Endodermal cell (in vitro differentiated cells): ENCODE data around the gene CLEC1A. TPM values are rescaled to one million over a fixed set of nuclear protein-coding genes. Genes with fewer than 3 reads are reported as not detected.
"Not testable (repeated sequence)": the region's sequence is repeated elsewhere in the genome, so short reads cannot be mapped to it uniquely, and the experiment has no call there.

ENCODE experiments used
- DNase-seq: peaks from one replicate; pipeline ENCODE4 v3.0.0-alpha.2; 2017
- H3K27ac ChIP-seq: 2 replicates; pipeline ENCODE4 v1.5.1; 2013; ENCODE audit warnings: mild to moderate bottlenecking, low read depth, low read length, moderate library complexity
- H3K27me3 ChIP-seq: 2 replicates; pipeline ENCODE4 v1.6.1; 2013; ENCODE audit warnings: mild to moderate bottlenecking, low read length, moderate library complexity; ENCODE audit not compliant: insufficient read depth, control insufficient read depth, poor library complexity, severe bottlenecking
- H3K36me3 ChIP-seq: 2 replicates; pipeline ENCODE4 v1.7.0; 2013; ENCODE audit warnings: mild to moderate bottlenecking, low read length, moderate library complexity; ENCODE audit not compliant: control insufficient read depth, insufficient read depth
- H3K4me1 ChIP-seq: one replicate; pipeline ENCODE4 v1.7.0; 2013; ENCODE audit warnings: low read length; ENCODE audit not compliant: control insufficient read depth, insufficient read depth
- H3K4me3 ChIP-seq: 2 replicates; pipeline ENCODE4 v1.5.1; 2013; ENCODE audit warnings: mild to moderate bottlenecking, low read length, moderate library complexity
- H3K9ac ChIP-seq: 2 replicates; pipeline ENCODE4 v1.6.1; 2013; ENCODE audit warnings: mild to moderate bottlenecking, low read length, moderate library complexity; ENCODE audit not compliant: poor library complexity, severe bottlenecking; ENCODE audit errors: extremely low read depth
- H3K9me3 ChIP-seq: 2 replicates; pipeline ENCODE4 v1.6.1; 2013; ENCODE audit warnings: mild to moderate bottlenecking, low read length, moderate library complexity; ENCODE audit not compliant: control insufficient read depth
- H3K27ac Mint-ChIP-seq: 2 replicates; pipeline ENCODE4 v1.8.0; 2020; ENCODE audit warnings: mixed read lengths
- H3K27me3 Mint-ChIP-seq: 2 replicates; pipeline ENCODE4 v1.8.0; 2021; ENCODE audit warnings: mild to moderate bottlenecking, mixed read lengths; ENCODE audit not compliant: insufficient read depth
- H3K36me3 Mint-ChIP-seq: 2 replicates; pipeline ENCODE4 v1.8.0; 2020; ENCODE audit warnings: low read depth, mixed read lengths
- H3K4me1 Mint-ChIP-seq: 2 replicates; pipeline ENCODE4 v1.8.0; 2020; ENCODE audit warnings: mixed read lengths
- H3K4me3 Mint-ChIP-seq: 2 replicates; pipeline ENCODE4 v1.8.0; 2020; ENCODE audit warnings: mild to moderate bottlenecking, moderate library complexity, mixed read lengths
- H3K9me3 Mint-ChIP-seq: 2 replicates; pipeline ENCODE4 v1.8.0; 2020; ENCODE audit warnings: mild to moderate bottlenecking, mixed read lengths
- WGBS, 2 experiments: methylation state at CpG; one replicate each; pipeline versions ENCODE4 v1.1.5 to v1.1.7; 2013; ENCODE audit warnings: missing lambda C conversion rate in 2 of 2, mixed read lengths in 1 of 2; ENCODE audit not compliant: insufficient coverage in 1 of 2, insufficient read length in 1 of 2; 5-methylcytosine and 5-hydroxymethylcytosine counted together
- total RNA-seq, 2 donors: library from RNA; stranded (reverse); fragmentation: NEBNext Ultra II Directional in 1 of 2; extraction: Animal tissue kit (Norgen Biotek cat#: 25700) in 1 of 2; gene quantifications; 2 replicates in 1 of 2; 3 replicates in 1 of 2; pipeline ENCODE4 v1.2.1, GENCODE V29; 2021
- TF ChIP-seq, protein P1 (sequence below): fragments of 200-600 bp; sonication (generic); conservative IDR thresholded peaks from 2 replicates; pipeline ENCODE4 v1.5.0; 2021; ENCODE audit warnings: antibody characterized with exemption, mild to moderate bottlenecking

The CLEC1A gene
- total RNA-seq, 2 donors from 2014 or later = not detected

DNA sequence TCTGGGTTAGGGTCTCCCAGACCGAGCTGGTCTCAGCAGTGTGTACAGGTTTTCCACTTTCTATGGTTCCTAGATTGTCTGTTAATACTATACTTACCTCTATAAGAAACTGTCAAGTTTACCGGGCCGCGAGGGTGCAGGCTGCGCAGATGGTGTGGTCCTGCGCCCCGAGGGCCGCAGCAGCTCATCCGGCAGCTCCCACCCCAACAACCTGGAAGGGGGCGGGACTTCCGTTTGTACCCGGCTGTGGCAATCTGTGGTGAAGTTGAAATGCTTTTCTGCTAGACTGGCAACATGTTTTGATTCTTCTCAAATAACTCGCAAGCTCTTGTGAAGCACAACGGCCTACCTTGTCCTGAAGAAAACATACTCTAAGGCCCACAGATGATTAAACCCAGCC lies 68.3 kb downstream of the CLEC1A start, which contains the start of gene CLEC9A:
Gene CLEC9A, plus strand, starts transcription at position 237 of the 400 bp plus-strand sequence. CDS start 22,006 bp downstream, outside the sequence.
- Mint-ChIP-seq H3K4me3 (no peak within 1 kb of the TSS), H3K27me3 (no peaks in the 10 kb centered on the region), H3K4me1 (no peaks in the 10 kb centered on the region), H3K27ac (no peak within 1 kb of the TSS), H3K9me3 (peaks cover 15% of the 10 kb centered on the region), H3K36me3 (no peaks in the 10 kb centered on the region)
- 96 to 98% methylated on average over 7 to 14 of the region's 14 CpGs for WGBS, 2 experiments
- no peak within 1 kb of the TSS for H3K9ac ChIP-seq
- H3K36me3 ChIP-seq = no peaks in the 10 kb centered on the region
- peaks cover 14% of the 10 kb centered on the region for H3K9me3 ChIP-seq
- no peaks in the 10 kb centered on the region for H3K4me1 ChIP-seq
- H3K4me3 ChIP-seq = no peak within 1 kb of the TSS
- no peak within 1 kb of the TSS for H3K27ac ChIP-seq
- no peak for DNase-seq
- no peaks in the 10 kb centered on the region for H3K27me3 ChIP-seq
- TF ChIP-seq, protein P1, sequence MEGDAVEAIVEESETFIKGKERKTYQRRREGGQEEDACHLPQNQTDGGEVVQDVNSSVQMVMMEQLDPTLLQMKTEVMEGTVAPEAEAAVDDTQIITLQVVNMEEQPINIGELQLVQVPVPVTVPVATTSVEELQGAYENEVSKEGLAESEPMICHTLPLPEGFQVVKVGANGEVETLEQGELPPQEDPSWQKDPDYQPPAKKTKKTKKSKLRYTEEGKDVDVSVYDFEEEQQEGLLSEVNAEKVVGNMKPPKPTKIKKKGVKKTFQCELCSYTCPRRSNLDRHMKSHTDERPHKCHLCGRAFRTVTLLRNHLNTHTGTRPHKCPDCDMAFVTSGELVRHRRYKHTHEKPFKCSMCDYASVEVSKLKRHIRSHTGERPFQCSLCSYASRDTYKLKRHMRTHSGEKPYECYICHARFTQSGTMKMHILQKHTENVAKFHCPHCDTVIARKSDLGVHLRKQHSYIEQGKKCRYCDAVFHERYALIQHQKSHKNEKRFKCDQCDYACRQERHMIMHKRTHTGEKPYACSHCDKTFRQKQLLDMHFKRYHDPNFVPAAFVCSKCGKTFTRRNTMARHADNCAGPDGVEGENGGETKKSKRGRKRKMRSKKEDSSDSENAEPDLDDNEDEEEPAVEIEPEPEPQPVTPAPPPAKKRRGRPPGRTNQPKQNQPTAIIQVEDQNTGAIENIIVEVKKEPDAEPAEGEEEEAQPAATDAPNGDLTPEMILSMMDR = no peak

DNA sequence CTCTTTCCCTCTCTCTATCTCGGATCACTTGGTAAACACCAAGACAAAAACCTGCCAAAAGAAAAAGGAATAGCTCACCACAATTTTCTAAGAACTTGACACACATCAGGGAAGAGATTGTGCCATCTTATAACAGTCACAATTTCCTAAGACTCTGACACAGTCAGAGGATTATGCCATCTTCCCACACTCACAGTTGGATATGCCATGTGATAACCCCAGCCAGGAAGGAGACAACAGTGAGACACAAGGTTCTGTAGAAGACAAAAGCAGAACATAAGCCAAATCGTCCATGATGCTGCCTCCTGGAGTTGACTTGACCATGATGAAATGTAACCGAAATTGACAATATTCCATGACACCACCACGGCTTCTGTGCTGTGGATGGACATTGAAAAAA lies 71.1 kb downstream of the CLEC1A start:
- H3K36me3 ChIP-seq = no peaks in the 10 kb centered on the region
- no peaks in the 10 kb centered on the region for H3K27me3 Mint-ChIP-seq
- no peak overlapping the region for H3K4me3 Mint-ChIP-seq
- H3K4me3 ChIP-seq = no peak overlapping the region
- H3K9ac ChIP-seq = no peak overlapping the region
- TF ChIP-seq, protein P1 = no peak
- peaks cover 15% of the 10 kb centered on the region for H3K9me3 Mint-ChIP-seq
- H3K27ac Mint-ChIP-seq = no peak overlapping the region
- H3K9me3 ChIP-seq = peaks cover 14% of the 10 kb centered on the region
- 79 to 84% methylated on average over 3 to 4 of the region's 4 CpGs for WGBS, 2 experiments
- DNase-seq = no peak
- no peaks in the 10 kb centered on the region for H3K4me1 Mint-ChIP-seq
- no peaks in the 10 kb centered on the region for H3K27me3 ChIP-seq
- H3K27ac ChIP-seq = no peak overlapping the region
- H3K36me3 Mint-ChIP-seq = no peaks in the 10 kb centered on the region
- no peaks in the 10 kb centered on the region for H3K4me1 ChIP-seq

DNA sequence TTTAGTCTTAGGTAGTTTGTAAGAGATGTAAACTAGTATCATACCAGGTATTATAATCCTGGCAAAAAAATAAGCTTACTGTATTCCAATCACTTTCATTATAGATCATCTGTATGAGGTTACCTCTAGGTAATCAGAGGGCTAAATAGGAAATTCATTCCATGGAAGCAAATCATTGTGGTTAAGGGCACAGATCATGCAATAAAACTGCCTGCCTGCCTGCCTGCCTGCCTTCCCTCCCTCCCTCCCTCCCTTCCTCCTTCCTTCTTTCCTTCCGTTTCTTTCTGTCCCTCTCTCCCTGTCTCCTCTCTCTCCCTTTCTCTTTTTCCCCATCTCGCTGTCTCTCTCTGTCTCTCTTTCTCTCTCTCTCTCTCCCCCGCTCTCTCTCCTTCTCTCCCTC lies 71.5 kb downstream of the CLEC1A start:
- Histone ChIP-seq H3K4me3 (no peak overlapping the region), H3K27ac (no peak overlapping the region)
- H3K27ac Mint-ChIP-seq = no peak overlapping the region

DNA sequence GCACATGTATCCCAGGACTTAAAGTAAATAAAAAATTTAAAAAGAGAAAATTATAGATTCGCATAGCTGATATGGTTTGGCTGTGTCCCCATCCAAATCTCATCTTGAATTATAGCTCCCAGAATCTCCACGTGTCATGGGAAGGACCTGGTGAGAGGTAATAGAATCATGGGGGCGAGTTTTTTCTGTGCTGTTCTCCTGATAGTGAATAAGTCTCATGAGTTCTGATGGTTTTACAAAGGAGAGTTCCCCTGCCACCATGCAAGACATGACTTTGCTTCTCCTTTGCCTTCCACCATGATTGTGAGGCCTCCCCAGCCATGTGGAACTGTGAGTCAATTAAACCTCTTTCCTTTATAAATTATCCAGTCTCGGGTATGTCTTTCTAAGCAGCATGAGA lies 72.1 kb downstream of the CLEC1A start:
- H3K9me3 Mint-ChIP-seq = peaks cover 15% of the 10 kb centered on the region
- not testable (repeated sequence) for H3K4me1 ChIP-seq, H3K36me3 Mint-ChIP-seq, H3K36me3 ChIP-seq, H3K27me3 Mint-ChIP-seq, H3K27me3 ChIP-seq, H3K4me1 Mint-ChIP-seq, H3K27ac Mint-ChIP-seq, H3K4me3 Mint-ChIP-seq, H3K9ac ChIP-seq, DNase-seq, H3K27ac ChIP-seq, H3K4me3 ChIP-seq
- WGBS, 2 experiments = 82 to 92% methylated on average over 2 to 4 of the region's 4 CpGs
- H3K9me3 ChIP-seq = peaks cover 14% of the 10 kb centered on the region

More for the DNA sequence above, 71.5 kb downstream of the CLEC1A start:
- Mint-ChIP-seq H3K27me3 (no peaks in the 10 kb centered on the region), H3K4me3 (no peak overlapping the region), H3K36me3 (no peaks in the 10 kb centered on the region), H3K9me3 (peaks cover 15% of the 10 kb centered on the region), H3K4me1 (no peaks in the 10 kb centered on the region)
- no peak for DNase-seq
- Histone ChIP-seq H3K4me1 (no peaks in the 10 kb centered on the region), H3K9me3 (peaks cover 14% of the 10 kb centered on the region), H3K27me3 (no peaks in the 10 kb centered on the region), H3K9ac (no peak overlapping the region), H3K36me3 (no peaks in the 10 kb centered on the region)
- WGBS, 2 experiments = 93 to 100% methylated on average over 2 to 3 of the region's 3 CpGs
- TF ChIP-seq, protein P1 = no peak
